ENCODE measurements around the gene SRI.

SRI gene

GRCh38 chr7:88217675-88218428, 2.0 kb downstream of the SRI start:
- CTCF ChIA-PET, result interaction anchor here (1.0 kb wide), 2 partner anchors 9 to 13 kb away, joined by 3 to 7 read pairs; no protein-coding TSS in a partner anchor
- DNase-seq (ENCODE audit: low read depth, low spot score), result no peak
- no peak overlapping the region for H3K4me3 ChIP-seq (ENCODE audit: low read depth, low read length)
- no peak for TF ChIP-seq CTCF (IDR thresholded peaks at IDR 0.05; ENCODE audit: insufficient read depth, low read length, missing control alignments)
- POLR2A ChIA-PET, result no interaction called here

- TF ChIP-seq CTCF (IDR thresholded peaks at IDR 0.05; ENCODE audit: insufficient read depth, low read length, missing control alignments), result no peak
- H3K4me3 ChIP-seq (ENCODE audit: low read depth, low read length), result no peak overlapping the region
- no peak for DNase-seq (ENCODE audit: low read depth, low spot score)
- ChIA-PET CTCF (no interaction called here), POLR2A (no interaction called here)
Measured at GRCh38 chr7:88216276-88216675, 3.6 kb downstream of the SRI start.

GRCh38 chr7:88215295-88215694, 4.5 kb downstream of the SRI start:
- H3K4me3 ChIP-seq (ENCODE audit: low read depth, low read length), result no peak overlapping the region
- no peak for TF ChIP-seq CTCF (IDR thresholded peaks at IDR 0.05; ENCODE audit: insufficient read depth, low read length, missing control alignments)
- DNase-seq (ENCODE audit: low read depth, low spot score), result no peak
- ChIA-PET POLR2A (no interaction called here), CTCF (no interaction called here)

GRCh38 chr7:88214456-88214855, 5.4 kb downstream of the SRI start:
- no peak for DNase-seq (ENCODE audit: low read depth, low spot score)

GRCh38 chr7:88212918-88213317, 6.9 kb downstream of the SRI start:
- CTCF ChIA-PET, result no interaction called here
- DNase-seq (ENCODE audit: low read depth, low spot score), result no peak
- H3K4me3 ChIP-seq (ENCODE audit: low read depth, low read length), result no peak overlapping the region
- POLR2A ChIA-PET, result no interaction called here
- no peak for TF ChIP-seq CTCF (IDR thresholded peaks at IDR 0.05; ENCODE audit: insufficient read depth, low read length, missing control alignments)

More at GRCh38 chr7:88214456-88214855, 5.4 kb downstream of the SRI start:
- ChIA-PET CTCF (no interaction called here), POLR2A (no interaction called here)
- no peak for TF ChIP-seq CTCF (IDR thresholded peaks at IDR 0.05; ENCODE audit: insufficient read depth, low read length, missing control alignments)
- no peak overlapping the region for H3K4me3 ChIP-seq (ENCODE audit: low read depth, low read length)

GRCh38 chr7:88208521-88208920, 11.3 kb downstream of the SRI start:
- CTCF ChIA-PET, result interaction anchor here (0.8 to 3.0 kb wide), 3 partner anchors 10 to 33 kb away, joined by 3 to 7 read pairs (median 3); no protein-coding TSS in a partner anchor
- no peak for TF ChIP-seq CTCF (IDR thresholded peaks at IDR 0.05; ENCODE audit: insufficient read depth, low read length, missing control alignments)
- no peak overlapping the region for H3K4me3 ChIP-seq (ENCODE audit: low read depth, low read length)
- DNase-seq (ENCODE audit: low read depth, low spot score), result no peak
- POLR2A ChIA-PET, result no interaction called here
